ENCODE data around the gene GSTM1.

DNA sequence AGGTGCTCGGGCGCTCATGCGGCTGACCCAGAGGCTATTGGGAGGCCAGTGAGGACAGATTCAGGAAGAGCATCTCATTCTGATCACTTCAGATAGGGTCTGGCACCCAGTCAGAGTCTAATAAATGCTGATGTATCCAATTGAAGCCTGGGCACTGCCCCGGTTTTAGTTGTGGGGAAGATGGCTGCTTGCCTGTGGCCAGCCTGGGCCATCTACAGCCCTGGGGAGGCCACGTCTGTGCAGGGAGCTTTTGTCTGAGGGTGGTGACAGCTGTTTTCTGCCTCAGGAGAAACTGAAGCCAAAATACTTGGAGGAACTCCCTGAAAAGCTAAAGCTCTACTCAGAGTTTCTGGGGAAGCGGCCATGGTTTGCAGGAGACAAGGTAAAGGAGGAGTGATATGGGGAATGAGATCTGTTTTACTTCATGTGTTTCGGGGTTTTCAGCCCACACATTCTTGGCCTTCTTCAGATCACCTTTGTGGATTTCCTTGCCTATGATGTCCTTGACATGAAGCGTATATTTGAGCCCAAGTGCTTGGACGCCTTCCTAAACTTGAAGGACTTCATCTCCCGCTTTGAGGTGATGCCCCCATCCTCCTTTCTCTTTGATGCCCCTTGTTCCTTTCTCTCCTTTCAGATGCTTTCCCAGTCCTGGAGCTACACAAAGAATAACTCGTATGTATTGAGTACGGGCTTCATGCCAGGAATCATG lies 27.2 kb downstream of the GSTM1 start:
- no peak for TF ChIP-seq POLR2AphosphoS5 (IDR thresholded peaks at IDR 0.05; ENCODE audit: low read length)
- TF ChIP-seq, protein P1, sequence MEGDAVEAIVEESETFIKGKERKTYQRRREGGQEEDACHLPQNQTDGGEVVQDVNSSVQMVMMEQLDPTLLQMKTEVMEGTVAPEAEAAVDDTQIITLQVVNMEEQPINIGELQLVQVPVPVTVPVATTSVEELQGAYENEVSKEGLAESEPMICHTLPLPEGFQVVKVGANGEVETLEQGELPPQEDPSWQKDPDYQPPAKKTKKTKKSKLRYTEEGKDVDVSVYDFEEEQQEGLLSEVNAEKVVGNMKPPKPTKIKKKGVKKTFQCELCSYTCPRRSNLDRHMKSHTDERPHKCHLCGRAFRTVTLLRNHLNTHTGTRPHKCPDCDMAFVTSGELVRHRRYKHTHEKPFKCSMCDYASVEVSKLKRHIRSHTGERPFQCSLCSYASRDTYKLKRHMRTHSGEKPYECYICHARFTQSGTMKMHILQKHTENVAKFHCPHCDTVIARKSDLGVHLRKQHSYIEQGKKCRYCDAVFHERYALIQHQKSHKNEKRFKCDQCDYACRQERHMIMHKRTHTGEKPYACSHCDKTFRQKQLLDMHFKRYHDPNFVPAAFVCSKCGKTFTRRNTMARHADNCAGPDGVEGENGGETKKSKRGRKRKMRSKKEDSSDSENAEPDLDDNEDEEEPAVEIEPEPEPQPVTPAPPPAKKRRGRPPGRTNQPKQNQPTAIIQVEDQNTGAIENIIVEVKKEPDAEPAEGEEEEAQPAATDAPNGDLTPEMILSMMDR (IDR thresholded peaks at IDR 0.05 in 2 of 3, conservative IDR thresholded peaks at IDR 0.05 in 1 of 3; ENCODE audit: control insufficient read depth in 2 of 3, extremely low read depth in 1 of 3, insufficient read depth in 1 of 3, low read depth in 3 of 3, low read length in 3 of 3): no peak
- TF ChIP-seq, protein P2, sequence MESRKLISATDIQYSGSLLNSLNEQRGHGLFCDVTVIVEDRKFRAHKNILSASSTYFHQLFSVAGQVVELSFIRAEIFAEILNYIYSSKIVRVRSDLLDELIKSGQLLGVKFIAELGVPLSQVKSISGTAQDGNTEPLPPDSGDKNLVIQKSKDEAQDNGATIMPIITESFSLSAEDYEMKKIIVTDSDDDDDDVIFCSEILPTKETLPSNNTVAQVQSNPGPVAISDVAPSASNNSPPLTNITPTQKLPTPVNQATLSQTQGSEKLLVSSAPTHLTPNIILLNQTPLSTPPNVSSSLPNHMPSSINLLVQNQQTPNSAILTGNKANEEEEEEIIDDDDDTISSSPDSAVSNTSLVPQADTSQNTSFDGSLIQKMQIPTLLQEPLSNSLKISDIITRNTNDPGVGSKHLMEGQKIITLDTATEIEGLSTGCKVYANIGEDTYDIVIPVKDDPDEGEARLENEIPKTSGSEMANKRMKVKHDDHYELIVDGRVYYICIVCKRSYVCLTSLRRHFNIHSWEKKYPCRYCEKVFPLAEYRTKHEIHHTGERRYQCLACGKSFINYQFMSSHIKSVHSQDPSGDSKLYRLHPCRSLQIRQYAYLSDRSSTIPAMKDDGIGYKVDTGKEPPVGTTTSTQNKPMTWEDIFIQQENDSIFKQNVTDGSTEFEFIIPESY (IDR thresholded peaks at IDR 0.05): no peak
- TF ChIP-seq, protein P3, sequence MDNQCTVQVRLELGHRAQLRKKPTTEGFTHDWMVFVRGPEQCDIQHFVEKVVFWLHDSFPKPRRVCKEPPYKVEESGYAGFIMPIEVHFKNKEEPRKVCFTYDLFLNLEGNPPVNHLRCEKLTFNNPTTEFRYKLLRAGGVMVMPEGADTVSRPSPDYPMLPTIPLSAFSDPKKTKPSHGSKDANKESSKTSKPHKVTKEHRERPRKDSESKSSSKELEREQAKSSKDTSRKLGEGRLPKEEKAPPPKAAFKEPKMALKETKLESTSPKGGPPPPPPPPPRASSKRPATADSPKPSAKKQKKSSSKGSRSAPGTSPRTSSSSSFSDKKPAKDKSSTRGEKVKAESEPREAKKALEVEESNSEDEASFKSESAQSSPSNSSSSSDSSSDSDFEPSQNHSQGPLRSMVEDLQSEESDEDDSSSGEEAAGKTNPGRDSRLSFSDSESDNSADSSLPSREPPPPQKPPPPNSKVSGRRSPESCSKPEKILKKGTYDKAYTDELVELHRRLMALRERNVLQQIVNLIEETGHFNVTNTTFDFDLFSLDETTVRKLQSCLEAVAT (IDR thresholded peaks at IDR 0.05): no peak
- TF ChIP-seq, protein P4, sequence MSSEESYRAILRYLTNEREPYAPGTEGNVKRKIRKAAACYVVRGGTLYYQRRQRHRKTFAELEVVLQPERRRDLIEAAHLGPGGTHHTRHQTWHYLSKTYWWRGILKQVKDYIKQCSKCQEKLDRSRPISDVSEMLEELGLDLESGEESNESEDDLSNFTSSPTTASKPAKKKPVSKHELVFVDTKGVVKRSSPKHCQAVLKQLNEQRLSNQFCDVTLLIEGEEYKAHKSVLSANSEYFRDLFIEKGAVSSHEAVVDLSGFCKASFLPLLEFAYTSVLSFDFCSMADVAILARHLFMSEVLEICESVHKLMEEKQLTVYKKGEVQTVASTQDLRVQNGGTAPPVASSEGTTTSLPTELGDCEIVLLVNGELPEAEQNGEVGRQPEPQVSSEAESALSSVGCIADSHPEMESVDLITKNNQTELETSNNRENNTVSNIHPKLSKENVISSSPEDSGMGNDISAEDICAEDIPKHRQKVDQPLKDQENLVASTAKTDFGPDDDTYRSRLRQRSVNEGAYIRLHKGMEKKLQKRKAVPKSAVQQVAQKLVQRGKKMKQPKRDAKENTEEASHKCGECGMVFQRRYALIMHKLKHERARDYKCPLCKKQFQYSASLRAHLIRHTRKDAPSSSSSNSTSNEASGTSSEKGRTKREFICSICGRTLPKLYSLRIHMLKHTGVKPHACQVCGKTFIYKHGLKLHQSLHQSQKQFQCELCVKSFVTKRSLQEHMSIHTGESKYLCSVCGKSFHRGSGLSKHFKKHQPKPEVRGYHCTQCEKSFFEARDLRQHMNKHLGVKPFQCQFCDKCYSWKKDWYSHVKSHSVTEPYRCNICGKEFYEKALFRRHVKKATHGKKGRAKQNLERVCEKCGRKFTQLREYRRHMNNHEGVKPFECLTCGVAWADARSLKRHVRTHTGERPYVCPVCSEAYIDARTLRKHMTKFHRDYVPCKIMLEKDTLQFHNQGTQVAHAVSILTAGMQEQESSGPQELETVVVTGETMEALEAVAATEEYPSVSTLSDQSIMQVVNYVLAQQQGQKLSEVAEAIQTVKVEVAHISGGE (CRISPR knock-in tag; IDR thresholded peaks at IDR 0.05): no peak
- no peak for TF ChIP-seq ESRRA (IDR thresholded peaks at IDR 0.05; ENCODE audit: low read length)
- TF ChIP-seq EGR1 (IDR thresholded peaks at IDR 0.05; ENCODE audit: borderline replicate concordance in 1 of 2, low read depth in 2 of 2, low read length in 2 of 2): no peak
- no peak for TF ChIP-seq SMC3 (IDR thresholded peaks at IDR 0.05; ENCODE audit: borderline replicate concordance, low read length)
- no peak for TF ChIP-seq ZNF274 (IDR thresholded peaks at IDR 0.05; ENCODE audit: insufficient read depth, insufficient read length)
- no peak for TF ChIP-seq CBFB (IDR thresholded peaks at IDR 0.05; ENCODE audit: low read depth)
- no peak for TF ChIP-seq GATAD2B (conservative IDR thresholded peaks at IDR 0.05; ENCODE audit: low read depth)
- TF ChIP-seq SMARCA5 (IDR thresholded peaks at IDR 0.05): no peak

Data from GM12878 (cell line).